Transverse colon (tissue), 4 donors: ENCODE results near the gene COIL. TPM values are rescaled to one million over a fixed set of nuclear protein-coding genes. Genes with fewer than 3 reads are reported as not detected.

Experiments
- DNase-seq: peaks from one replicate; pipeline ENCODE4 v3.0.0-alpha.2; 2019
- H3K27ac ChIP-seq, 4 donors: fragments of 200-600 bp; sonication (generic); 2 replicates each; pipeline ENCODE4 v1.5.1; 2016 to 2018; ENCODE audit warnings: inconsistent platforms in 4 of 4
- H3K27me3 ChIP-seq: fragments of 200-600 bp; sonication (generic); 2 replicates; pipeline ENCODE4 v1.5.1; 2017; ENCODE audit warnings: inconsistent platforms
- H3K36me3 ChIP-seq, 4 donors: fragments of 200-600 bp; sonication (generic); 2 replicates each; pipeline ENCODE4 v1.5.1; 2017 to 2019; ENCODE audit warnings: inconsistent platforms in 4 of 4
- H3K4me1 ChIP-seq, 4 donors: fragments of 200-600 bp; sonication (generic); 2 replicates each; pipeline ENCODE4 v1.5.1; 2017 to 2020; ENCODE audit warnings: inconsistent platforms in 4 of 4
- H3K4me3 ChIP-seq, 4 donors: fragments of 200-600 bp; sonication (generic); 1 replicate in 1 of 4; 2 replicates in 3 of 4; pipeline versions ENCODE4 v1.5.1 to v1.6.1; 2017 to 2019; ENCODE audit warnings: inconsistent platforms in 4 of 4
- H3K9me3 ChIP-seq, 2 donors: fragments of 200-600 bp; sonication (generic); 2 replicates each; pipeline ENCODE4 v1.5.1; 2017 to 2019; ENCODE audit warnings: inconsistent platforms in 2 of 2
- EP300 ChIP-seq: sonication (generic); formaldehyde crosslinking; IDR thresholded peaks from one replicate; pipeline ENCODE4 v1.6.1; 2017; ENCODE audit warnings: antibody characterized with exemption, low read depth
- POLR2A ChIP-seq: fragments of 450-650 bp; IDR thresholded peaks from one replicate; pipeline ENCODE4 v1.6.1; 2016; ENCODE audit warnings: antibody characterized with exemption, mild to moderate bottlenecking, moderate library complexity
- POLR2AphosphoS5 ChIP-seq, 3 donors: sonication (generic); formaldehyde crosslinking; IDR thresholded peaks; one replicate each; pipeline ENCODE4 v1.6.1; 2016; ENCODE audit warnings: antibody characterized with exemption in 3 of 3
- WGBS, 2 donors: methylation state at CpG; one replicate each; pipeline ENCODE4 v1.1.5; 2018; ENCODE audit warnings: low coverage in 1 of 2; 5-methylcytosine and 5-hydroxymethylcytosine counted together
- in situ Hi-C, 4 donors: fragments of 200-750 bp; cut with MboI; loops; one replicate each; pipeline versions ENCODE4 v1.15.0 to v1.15.1; 2017; ENCODE audit warnings: low sequenced_read_pairs in 3 of 4, low pct_ligation_motif_present in 1 of 4, low pct_unique_long_range_greater_than_20kb in 1 of 4
- intact Hi-C: fragments of 100-400 bp; cut with DNase I; formaldehyde crosslinking; loops from one replicate; pipeline ENCODE4 v1.15.1; 2023; ENCODE audit warnings: low total_unique reads
- total RNA-seq, 4 donors: library from RNA; depleted of rRNA; stranded (reverse); fragments of >200 nt; gene quantifications; one replicate each; pipeline ENCODE4 v1.1.0, GENCODE V29; 2016
- TF ChIP-seq, protein P1 (sequence below), 5 experiments: fragments of 200-600 bp in 3 of 5; fragments of 450-650 bp in 2 of 5; sonication (generic) in 3 of 5; IDR thresholded peaks; 1 replicate in 2 of 5; 2 replicates in 3 of 5; pipeline ENCODE4 v1.5.1; 2016 to 2017; ENCODE audit warnings: antibody characterized with exemption in 5 of 5, inconsistent platforms in 3 of 5, mild to moderate bottlenecking in 2 of 5, moderate library complexity in 1 of 5

The COIL gene
- total RNA-seq, 4 donors from 2014 or later: 1.5 to 12.2 (median 8.2) TPM

DNA sequence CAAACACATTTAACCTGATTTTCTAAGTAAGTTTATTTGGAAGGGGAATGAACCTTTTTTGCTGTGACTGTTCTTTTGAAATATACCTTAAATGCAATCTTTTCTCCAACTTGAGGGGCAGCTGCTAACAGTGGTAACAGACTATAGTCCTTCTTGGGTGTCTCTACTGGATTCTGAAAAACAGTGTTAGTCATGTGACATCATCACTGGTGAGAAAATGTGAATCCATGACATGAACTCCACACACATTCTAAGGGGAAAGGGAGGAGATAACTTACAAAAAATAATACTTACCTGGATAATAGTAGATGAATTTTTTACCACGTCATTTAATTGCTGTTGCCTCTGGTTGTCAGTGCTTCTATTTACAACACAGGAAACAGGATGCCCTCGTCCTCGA, 11.3 kb downstream of the COIL start:
- H3K27ac ChIP-seq: no peak overlapping the region
- no peaks in the 10 kb centered on the region for H3K27me3 ChIP-seq
- in situ Hi-C loops (loop anchor here in 1 of 4 donors (25.0 kb wide), 1 partner anchor 137 kb away; no protein-coding TSS in a partner anchor), intact Hi-C loops (no loop called here)
- no peaks in the 10 kb centered on the region for H3K9me3 ChIP-seq
- DNase-seq: no peak
- WGBS, 2 donors: 71 to 72% methylated on average over 1 to 3 of the region's 3 CpGs
- no peak for TF ChIP-seq POLR2AphosphoS5 (IDR thresholded peaks at IDR 0.05)
- no peak for TF ChIP-seq EP300
- TF ChIP-seq, protein P1, sequence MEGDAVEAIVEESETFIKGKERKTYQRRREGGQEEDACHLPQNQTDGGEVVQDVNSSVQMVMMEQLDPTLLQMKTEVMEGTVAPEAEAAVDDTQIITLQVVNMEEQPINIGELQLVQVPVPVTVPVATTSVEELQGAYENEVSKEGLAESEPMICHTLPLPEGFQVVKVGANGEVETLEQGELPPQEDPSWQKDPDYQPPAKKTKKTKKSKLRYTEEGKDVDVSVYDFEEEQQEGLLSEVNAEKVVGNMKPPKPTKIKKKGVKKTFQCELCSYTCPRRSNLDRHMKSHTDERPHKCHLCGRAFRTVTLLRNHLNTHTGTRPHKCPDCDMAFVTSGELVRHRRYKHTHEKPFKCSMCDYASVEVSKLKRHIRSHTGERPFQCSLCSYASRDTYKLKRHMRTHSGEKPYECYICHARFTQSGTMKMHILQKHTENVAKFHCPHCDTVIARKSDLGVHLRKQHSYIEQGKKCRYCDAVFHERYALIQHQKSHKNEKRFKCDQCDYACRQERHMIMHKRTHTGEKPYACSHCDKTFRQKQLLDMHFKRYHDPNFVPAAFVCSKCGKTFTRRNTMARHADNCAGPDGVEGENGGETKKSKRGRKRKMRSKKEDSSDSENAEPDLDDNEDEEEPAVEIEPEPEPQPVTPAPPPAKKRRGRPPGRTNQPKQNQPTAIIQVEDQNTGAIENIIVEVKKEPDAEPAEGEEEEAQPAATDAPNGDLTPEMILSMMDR (IDR thresholded peaks at IDR 0.05): no peak
- TF ChIP-seq POLR2A: no peak
- no peaks in the 10 kb centered on the region for H3K4me1 ChIP-seq
- H3K4me3 ChIP-seq: no peak overlapping the region
- peaks cover 0 to 38% (median 16%) of the 10 kb centered on the region in 4 donors for H3K36me3 ChIP-seq

DNA sequence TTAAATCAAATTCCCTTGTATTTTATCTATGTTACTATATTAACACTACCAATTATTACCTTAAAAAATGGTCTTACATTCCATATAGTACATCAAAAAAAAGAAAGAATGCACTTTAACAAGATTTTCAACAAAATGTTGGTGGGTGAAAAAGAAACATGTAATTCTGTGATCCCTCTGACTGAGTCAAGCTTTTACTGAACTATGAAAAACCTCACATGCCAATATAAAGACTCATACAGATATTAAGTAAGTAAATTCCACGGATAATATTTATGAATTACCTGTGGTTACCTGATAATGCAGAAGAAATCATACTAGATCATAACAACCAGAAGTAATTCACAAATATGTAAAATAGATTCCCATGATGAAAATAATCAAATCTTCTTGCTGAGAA, 12.4 kb downstream of the COIL start:
- WGBS, 2 donors: 93 to 100% methylated on average over 1 of the region's 1 CpG
- no peak for DNase-seq
- TF ChIP-seq, protein P1 (IDR thresholded peaks at IDR 0.05): no peak
- no peak for TF ChIP-seq POLR2AphosphoS5 (IDR thresholded peaks at IDR 0.05)
- TF ChIP-seq POLR2A: no peak
- TF ChIP-seq EP300: no peak
- in situ Hi-C loops (loop anchor here in 1 of 4 donors (25.0 kb wide), 1 partner anchor 136 kb away; no protein-coding TSS in a partner anchor), intact Hi-C loops (no loop called here)
- H3K27me3 ChIP-seq: no peaks in the 10 kb centered on the region
- H3K4me3 ChIP-seq: no peak overlapping the region
- no peaks in the 10 kb centered on the region for H3K4me1 ChIP-seq
- no peak overlapping the region for H3K27ac ChIP-seq
- H3K36me3 ChIP-seq: peaks cover 0 to 46% (median 19%) of the 10 kb centered on the region in 4 donors
- no peaks in the 10 kb centered on the region for H3K9me3 ChIP-seq

DNA sequence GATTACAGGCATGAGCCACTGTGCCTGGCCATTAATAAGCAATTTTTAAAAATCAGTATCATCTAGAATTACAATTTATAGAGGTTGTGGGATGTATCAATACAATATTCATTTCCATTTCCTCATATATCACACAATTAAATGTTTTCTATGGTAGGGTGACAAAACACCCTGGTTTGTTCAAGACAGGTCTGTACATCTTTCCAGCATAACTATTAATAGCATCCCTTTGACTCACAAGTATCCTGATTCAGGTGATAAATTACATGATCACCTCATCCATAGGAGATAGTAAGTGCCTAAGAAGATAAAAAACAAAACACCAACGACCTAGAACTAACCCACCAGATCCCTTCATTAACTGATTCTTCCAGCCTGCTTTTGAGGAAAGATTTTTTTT, 13.1 kb downstream of the COIL start:
- in situ Hi-C loops (loop anchor here in 1 of 4 donors (25.0 kb wide), 1 partner anchor 135 kb away; no protein-coding TSS in a partner anchor), intact Hi-C loops (no loop called here)
- WGBS, 2 donors: 60 to 67% methylated on average over 1 of the region's 1 CpG

DNA sequence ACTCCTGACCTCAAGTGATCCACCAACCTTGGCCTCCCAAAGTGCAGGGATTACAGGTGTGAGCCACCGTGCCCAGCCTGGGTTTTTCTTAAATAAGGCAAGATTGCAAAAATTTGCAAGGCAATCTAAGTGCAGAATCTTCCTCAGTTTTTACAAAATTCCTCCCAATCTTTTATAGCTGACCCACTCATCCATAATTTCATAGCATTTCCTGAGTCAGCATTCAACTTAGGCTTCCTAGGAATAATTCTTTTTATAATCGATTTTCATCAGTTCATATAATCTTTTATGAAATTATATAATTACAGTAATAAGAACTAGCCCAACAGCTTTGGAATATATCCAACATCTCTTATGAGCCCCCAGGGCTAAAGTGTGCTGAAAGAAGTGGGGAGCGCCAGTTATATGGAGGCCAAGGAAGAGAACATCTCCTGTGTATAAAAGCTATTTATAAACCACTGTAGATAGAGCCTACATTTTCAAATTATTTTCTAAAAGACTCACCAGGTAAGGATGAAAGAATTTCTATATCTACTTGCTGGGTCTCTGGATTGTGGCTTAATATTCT, 14.8 kb downstream of the COIL start:
- no peaks in the 10 kb centered on the region for H3K9me3 ChIP-seq
- H3K4me1 ChIP-seq: no peaks in the 10 kb centered on the region
- peaks cover 0 to 57% (median 25%) of the 10 kb centered on the region in 4 donors for H3K36me3 ChIP-seq
- WGBS, 2 donors: 77 to 97% methylated on average over 2 to 3 of the region's 3 CpGs
- in situ Hi-C loops: loop anchor here in 1 of 4 donors (25.0 kb wide), 1 partner anchor 134 kb away; no protein-coding TSS in a partner anchor
- TF ChIP-seq POLR2AphosphoS5 (IDR thresholded peaks at IDR 0.05) (no peak), EP300 (no peak), POLR2A (no peak)
- TF ChIP-seq, protein P1 (IDR thresholded peaks at IDR 0.05): no peak
- intact Hi-C loops: loop anchor here (2.0 kb wide), 1 partner anchor 29 kb away; no protein-coding TSS in a partner anchor
- H3K27me3 ChIP-seq: no peaks in the 10 kb centered on the region
- no peak for DNase-seq
- H3K4me3 ChIP-seq: no peak overlapping the region
- H3K27ac ChIP-seq: no peak overlapping the region

More for the DNA sequence above, 13.1 kb downstream of the COIL start:
- Histone ChIP-seq H3K4me3 (no peak overlapping the region), H3K27ac (no peak overlapping the region), H3K4me1 (no peaks in the 10 kb centered on the region), H3K27me3 (no peaks in the 10 kb centered on the region), H3K36me3 (peaks cover 0 to 46% (median 19%) of the 10 kb centered on the region in 4 donors), H3K9me3 (no peaks in the 10 kb centered on the region)
- no peak for DNase-seq
- TF ChIP-seq EP300 (no peak), POLR2AphosphoS5 (IDR thresholded peaks at IDR 0.05) (no peak), POLR2A (no peak)
- TF ChIP-seq, protein P1 (IDR thresholded peaks at IDR 0.05): no peak
